Loucy (cell line): Measurements from ENCODE around the gene IGF2.

Source experiments
- H2AFZ ChIP-seq: fragments of 200-600 bp; sonication (generic); 2 replicates; pipeline ENCODE4 v1.6.0; 2016; ENCODE audit warnings: antibody characterized with exemption, mild to moderate bottlenecking, low read length, moderate library complexity
- H3F3A ChIP-seq: fragments of 200-600 bp; 2 replicates; pipeline ENCODE4 v1.6.0; 2016; ENCODE audit warnings: antibody characterized with exemption, low read depth, mild to moderate bottlenecking
- H3K27me3 ChIP-seq: fragments of 200-600 bp; sonication (generic); 2 replicates; pipeline ENCODE4 v1.6.1; 2014; ENCODE audit warnings: low read length, mild to moderate bottlenecking; ENCODE audit not compliant: insufficient read depth, poor library complexity, severe bottlenecking
- H3K36me3 ChIP-seq: fragments of 200-600 bp; sonication (generic); 2 replicates; pipeline ENCODE4 v1.6.1; 2016; ENCODE audit warnings: low read length; ENCODE audit not compliant: insufficient read depth
- H3K4me1 ChIP-seq: fragments of 200-600 bp; sonication (generic); 2 replicates; pipeline ENCODE4 v1.5.1; 2014; ENCODE audit warnings: low read length, mild to moderate bottlenecking; ENCODE audit not compliant: insufficient read depth, poor library complexity, severe bottlenecking
- H3K4me2 ChIP-seq: fragments of 200-600 bp; sonication (generic); 2 replicates; pipeline ENCODE4 v1.6.0; 2014; ENCODE audit warnings: antibody characterized with exemption, low read length, low read depth, mild to moderate bottlenecking; ENCODE audit not compliant: poor library complexity, severe bottlenecking
- H3K4me3 ChIP-seq: fragments of 200-600 bp; sonication (generic); 2 replicates; pipeline ENCODE4 v1.5.1; 2014; ENCODE audit warnings: low read length, mild to moderate bottlenecking, mixed read lengths; ENCODE audit not compliant: poor library complexity, severe bottlenecking
- H3K79me2 ChIP-seq: fragments of 200-600 bp; sonication (generic); 2 replicates; pipeline ENCODE4 v1.6.1; 2014; ENCODE audit warnings: low read length; ENCODE audit not compliant: insufficient read depth
- H3K9ac ChIP-seq: fragments of 200-600 bp; sonication (generic); 2 replicates; pipeline ENCODE4 v1.6.0; 2014; ENCODE audit warnings: mild to moderate bottlenecking, low read depth, low read length, moderate library complexity; ENCODE audit not compliant: poor library complexity, severe bottlenecking
- H3K9me2 ChIP-seq: fragments of 200-600 bp; sonication (generic); replicated peaks from 2 replicates; pipeline ENCODE4 v1.6.1; 2016; ENCODE audit warnings: low read depth, low read length, mixed read lengths
- H3K9me3 ChIP-seq: fragments of 200-600 bp; sonication (generic); 2 replicates; pipeline ENCODE4 v1.6.1; 2014; ENCODE audit warnings: mild to moderate bottlenecking, antibody characterized with exemption, low read length, low read depth; ENCODE audit not compliant: insufficient read depth
- H4K20me1 ChIP-seq: fragments of 200-600 bp; sonication (generic); 2 replicates; pipeline ENCODE4 v1.6.0; 2014; ENCODE audit warnings: antibody characterized with exemption, low read length, mild to moderate bottlenecking; ENCODE audit not compliant: insufficient read depth, poor library complexity, severe bottlenecking
- EZH2phosphoT487 ChIP-seq: fragments of 200-600 bp; IDR thresholded peaks from 2 replicates; pipeline ENCODE4 v1.6.1; 2018; ENCODE audit warnings: antibody characterized with exemption, mild to moderate bottlenecking, moderate library complexity, borderline replicate concordance
- TF ChIP-seq, protein P1 (sequence below): fragments of 200-600 bp; sonication (generic); conservative IDR thresholded peaks from 2 replicates; pipeline ENCODE4 v1.5.1; 2014; ENCODE audit warnings: mild to moderate bottlenecking, antibody characterized with exemption, low read length

Gene IGF2

DNA sequence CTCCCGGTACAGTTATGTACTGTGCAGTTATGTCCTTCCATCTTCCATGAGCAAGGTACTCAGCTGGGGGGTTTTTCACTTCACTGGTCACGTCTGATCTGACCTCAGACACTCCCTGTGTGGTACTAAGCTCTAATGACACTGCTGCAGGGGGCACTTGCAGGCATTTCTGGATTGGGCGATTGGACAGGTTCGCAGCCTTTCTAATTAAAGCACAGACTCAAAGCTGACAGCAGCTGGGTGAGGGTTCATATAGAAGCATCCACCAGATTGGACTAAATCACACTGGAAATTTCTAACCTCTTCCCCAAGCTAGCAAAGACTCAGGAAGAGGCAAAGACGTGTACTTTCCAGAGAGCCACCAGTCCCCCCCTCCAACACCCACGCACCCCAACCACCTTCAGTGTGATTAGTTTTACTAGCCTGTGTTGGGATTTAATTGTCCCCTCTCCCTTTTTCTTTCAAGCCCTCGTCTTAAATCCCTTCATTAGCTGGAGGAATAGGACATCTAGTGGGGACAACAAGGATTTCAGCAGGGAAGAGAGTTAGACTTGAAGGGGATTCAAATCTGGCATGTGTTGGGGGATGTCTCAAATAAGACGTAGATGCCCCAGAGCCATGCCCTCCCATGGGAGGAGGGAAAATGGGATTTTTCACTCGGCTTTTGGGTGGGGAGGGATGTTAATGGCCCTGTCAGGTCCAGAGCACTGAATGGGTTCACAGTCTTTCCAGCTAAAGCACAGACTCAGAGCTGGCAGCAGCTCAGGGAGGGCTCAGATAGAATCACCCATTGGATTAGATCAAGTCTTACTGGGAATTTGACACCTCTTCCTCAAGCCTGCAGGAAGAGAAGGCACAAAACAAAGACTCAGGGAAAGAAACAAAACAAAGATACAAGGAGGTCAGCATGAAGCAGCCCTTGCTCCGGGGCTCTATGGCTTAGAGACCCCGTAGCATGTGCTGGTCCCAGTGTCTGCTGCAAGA, 11.0 kb upstream of the IGF2 start:
- no peaks in the 10 kb centered on the region for H3K27me3 ChIP-seq
- H3K9me3 ChIP-seq: no peaks in the 10 kb centered on the region
- no peaks in the 10 kb centered on the region for H3K4me1 ChIP-seq

DNA sequence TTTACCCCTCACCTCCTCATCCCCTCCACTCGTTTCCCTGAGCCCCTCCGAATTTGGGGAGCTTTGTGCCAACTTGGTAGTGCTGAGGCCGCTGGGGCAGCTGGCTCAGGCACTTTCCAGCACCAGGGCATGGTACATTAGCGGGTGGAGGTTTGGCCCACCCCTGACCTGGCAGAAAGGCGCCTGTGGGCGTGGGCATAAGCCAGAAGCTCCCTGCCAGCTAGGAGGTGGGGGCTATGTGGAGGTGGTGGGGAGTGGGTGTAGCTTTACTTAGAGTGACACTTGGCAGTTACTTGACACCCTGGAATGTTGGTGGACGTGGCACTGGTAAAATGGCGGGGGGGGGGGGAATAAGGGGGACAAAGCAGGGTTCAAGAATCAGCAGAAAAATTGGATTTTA, 10.3 kb upstream of the IGF2 start:
- no peak overlapping the region for H3K9ac ChIP-seq
- no peaks in the 10 kb centered on the region for H3K79me2 ChIP-seq
- no peaks in the 10 kb centered on the region for H3K27me3 ChIP-seq
- H4K20me1 ChIP-seq: no peaks in the 10 kb centered on the region
- H3K9me2 ChIP-seq: no peaks in the 10 kb centered on the region
- no peak overlapping the region for H3K4me3 ChIP-seq
- no peaks in the 10 kb centered on the region for H3F3A ChIP-seq
- H3K36me3 ChIP-seq: no peaks in the 10 kb centered on the region
- H3K4me2 ChIP-seq: no peak overlapping the region
- no peaks in the 10 kb centered on the region for H3K4me1 ChIP-seq
- no peak for TF ChIP-seq EZH2phosphoT487
- TF ChIP-seq, protein P1, sequence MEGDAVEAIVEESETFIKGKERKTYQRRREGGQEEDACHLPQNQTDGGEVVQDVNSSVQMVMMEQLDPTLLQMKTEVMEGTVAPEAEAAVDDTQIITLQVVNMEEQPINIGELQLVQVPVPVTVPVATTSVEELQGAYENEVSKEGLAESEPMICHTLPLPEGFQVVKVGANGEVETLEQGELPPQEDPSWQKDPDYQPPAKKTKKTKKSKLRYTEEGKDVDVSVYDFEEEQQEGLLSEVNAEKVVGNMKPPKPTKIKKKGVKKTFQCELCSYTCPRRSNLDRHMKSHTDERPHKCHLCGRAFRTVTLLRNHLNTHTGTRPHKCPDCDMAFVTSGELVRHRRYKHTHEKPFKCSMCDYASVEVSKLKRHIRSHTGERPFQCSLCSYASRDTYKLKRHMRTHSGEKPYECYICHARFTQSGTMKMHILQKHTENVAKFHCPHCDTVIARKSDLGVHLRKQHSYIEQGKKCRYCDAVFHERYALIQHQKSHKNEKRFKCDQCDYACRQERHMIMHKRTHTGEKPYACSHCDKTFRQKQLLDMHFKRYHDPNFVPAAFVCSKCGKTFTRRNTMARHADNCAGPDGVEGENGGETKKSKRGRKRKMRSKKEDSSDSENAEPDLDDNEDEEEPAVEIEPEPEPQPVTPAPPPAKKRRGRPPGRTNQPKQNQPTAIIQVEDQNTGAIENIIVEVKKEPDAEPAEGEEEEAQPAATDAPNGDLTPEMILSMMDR: no peak
- no peaks in the 10 kb centered on the region for H3K9me3 ChIP-seq
- no peak overlapping the region for H2AFZ ChIP-seq

More for the DNA sequence above, 11.0 kb upstream of the IGF2 start:
- Histone ChIP-seq H3K9me2 (no peaks in the 10 kb centered on the region), H3F3A (no peaks in the 10 kb centered on the region), H3K79me2 (no peaks in the 10 kb centered on the region), H3K4me3 (no peak overlapping the region), H2AFZ (no peak overlapping the region), H3K4me2 (no peak overlapping the region), H3K36me3 (no peaks in the 10 kb centered on the region), H4K20me1 (no peaks in the 10 kb centered on the region), H3K9ac (no peak overlapping the region)
- TF ChIP-seq EZH2phosphoT487: no peak
- TF ChIP-seq, protein P1: peak; percentile 58

DNA sequence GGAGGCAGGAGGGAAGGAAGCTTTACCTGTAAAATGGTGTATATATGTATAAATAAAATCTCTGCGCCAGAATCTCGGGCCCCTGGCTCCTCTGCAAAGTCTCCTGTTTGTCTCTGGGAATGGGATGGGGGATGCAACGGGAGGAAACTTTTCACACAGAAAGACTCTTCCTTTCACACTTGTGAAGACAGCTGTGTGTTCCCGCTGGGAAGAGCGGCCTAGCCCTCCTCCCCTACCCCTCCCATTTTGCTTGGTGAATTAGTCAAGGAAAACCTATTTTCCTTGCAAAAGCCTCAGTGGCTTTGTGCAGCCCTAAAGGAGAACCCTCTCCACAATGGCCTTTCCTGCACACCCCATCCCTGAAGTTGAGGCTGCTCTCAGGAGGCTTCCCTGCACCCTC, 9.4 kb upstream of the IGF2 start:
- H3K4me2 ChIP-seq: no peak overlapping the region
- no peaks in the 10 kb centered on the region for H3K9me3 ChIP-seq
- H3K4me3 ChIP-seq: no peak overlapping the region
- no peak overlapping the region for H3K9ac ChIP-seq
- no peak overlapping the region for H2AFZ ChIP-seq
- H3K9me2 ChIP-seq: no peaks in the 10 kb centered on the region
- no peaks in the 10 kb centered on the region for H3K4me1 ChIP-seq
- TF ChIP-seq EZH2phosphoT487: no peak
- TF ChIP-seq, protein P1: no peak
- H3K27me3 ChIP-seq: no peaks in the 10 kb centered on the region
- H4K20me1 ChIP-seq: no peaks in the 10 kb centered on the region
- no peaks in the 10 kb centered on the region for H3K79me2 ChIP-seq
- no peaks in the 10 kb centered on the region for H3K36me3 ChIP-seq
- H3F3A ChIP-seq: no peaks in the 10 kb centered on the region
